Daoy (cell line): Measurements from ENCODE around the gene LENG1. TPM values are rescaled to one million over a fixed set of nuclear protein-coding genes. Genes with fewer than 3 reads are reported as not detected.

Experiments used
- DNase-seq: peaks from one replicate; pipeline ENCODE4 v3.0.0-alpha.2; 2015; ENCODE audit warnings: low read depth
- total RNA-seq: library from RNA; depleted of rRNA; stranded (reverse); fragments of >200 nt; shearing (Covaris generic); gene quantifications from 2 replicates; pipeline ENCODE4 v1.2.3, GENCODE V29; 2014

The LENG1 gene
- total RNA-seq, 1 experiment from 2014 or later, result 21.3 TPM

DNA sequence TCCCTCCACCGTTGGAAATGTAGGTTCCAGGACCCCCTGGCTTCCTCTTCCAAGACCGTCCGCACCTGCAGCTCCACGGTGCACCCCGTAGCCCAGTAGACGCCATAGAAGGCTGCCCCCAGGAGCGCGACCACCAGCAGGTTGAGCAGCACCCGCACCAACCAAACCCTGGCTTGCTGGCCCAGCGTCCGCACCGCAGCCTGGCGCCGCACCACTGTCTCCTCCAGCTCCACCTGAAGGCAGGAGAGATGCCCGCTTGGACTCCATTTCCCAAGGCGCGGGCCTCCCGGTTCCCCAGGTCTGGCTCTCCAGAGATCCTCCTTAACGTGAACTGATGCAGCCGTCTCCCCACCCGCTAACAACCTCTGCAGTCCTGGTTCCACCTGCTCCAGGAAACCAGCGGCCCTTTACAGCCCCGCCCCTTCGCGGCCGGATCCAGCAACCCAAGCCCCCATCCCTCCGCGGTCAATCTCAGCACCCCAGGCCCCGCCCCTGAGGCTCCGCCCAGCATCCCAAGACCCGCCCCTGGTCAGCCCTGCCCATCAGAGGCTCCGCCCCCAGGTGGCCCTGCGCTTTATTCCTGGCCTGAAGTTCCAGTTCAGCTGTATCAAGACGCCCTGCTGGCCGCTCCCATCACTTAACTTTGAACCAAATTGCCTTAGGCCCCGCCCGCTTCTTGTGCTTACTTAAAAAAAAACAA is 5.0 kb upstream of the LENG1 start:
- DNase-seq, result peak; percentile 83

DNA sequence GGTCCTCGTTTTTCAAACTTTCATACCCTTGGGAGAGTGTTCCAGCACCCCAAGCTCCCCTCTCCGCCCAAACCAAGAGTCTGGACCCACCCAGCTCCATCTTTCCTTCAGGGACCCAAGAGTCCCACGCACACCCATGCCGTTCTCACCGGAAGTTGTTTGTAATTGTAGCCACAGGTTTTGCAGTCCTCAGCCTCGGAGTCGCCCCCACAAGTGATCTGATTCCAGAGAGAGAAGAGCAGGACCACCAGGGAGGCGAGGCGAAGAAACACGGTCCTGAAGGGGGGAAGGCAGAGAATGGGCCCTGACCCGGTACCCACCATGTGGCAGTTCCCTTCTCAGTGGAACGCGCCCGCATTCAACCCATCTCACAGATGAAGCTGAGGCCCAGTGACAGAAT is 3.4 kb upstream of the LENG1 start:
- no peak for DNase-seq

DNA sequence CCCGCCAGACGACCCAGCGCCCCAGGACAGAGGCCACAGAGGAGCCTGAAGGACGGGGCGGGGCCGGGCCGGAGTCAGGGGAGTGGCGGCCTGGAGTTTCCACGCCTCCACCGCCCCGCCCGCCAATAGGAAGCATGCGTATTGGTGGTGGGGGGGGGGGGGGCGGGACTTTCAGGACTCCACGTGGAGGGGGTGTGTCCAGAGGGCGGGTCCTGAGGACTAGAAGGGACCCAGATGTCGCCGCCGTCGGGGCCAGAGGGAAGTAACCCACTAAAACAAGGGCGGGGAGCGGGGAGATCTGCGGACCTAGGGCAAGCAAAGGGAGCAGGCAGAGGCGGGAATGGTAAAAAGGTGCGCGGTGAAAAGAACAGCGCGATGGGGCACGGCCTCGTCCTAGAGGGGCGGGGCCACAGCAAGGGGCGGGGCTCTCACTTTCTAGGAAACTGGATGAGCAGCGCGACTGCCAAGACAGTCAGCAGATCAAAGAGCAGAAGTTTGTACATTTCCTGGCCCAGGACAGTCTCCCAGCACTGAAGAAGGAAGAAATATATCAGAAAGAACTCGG is 2.8 kb upstream of the LENG1 start:
- DNase-seq, result peak; percentile 54

DNA sequence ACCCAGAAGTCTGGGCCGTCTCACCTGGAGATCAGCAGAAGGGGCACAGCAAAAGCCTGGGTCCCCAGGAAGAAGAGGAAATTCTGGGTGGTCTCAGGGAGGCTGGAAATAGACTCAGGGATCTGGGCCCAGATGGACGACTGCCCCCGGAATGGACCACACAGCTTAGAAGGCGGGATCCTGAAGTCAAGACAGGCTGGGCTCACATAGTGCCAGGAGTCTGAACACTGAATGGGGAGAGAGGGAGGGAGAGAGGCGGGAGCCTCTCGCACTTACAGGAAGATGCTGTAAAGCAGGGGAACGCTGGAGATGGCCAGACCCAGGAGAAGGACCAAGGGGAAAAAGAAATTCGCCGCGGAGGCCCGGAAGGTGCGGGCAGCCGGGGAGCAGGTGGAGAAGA is 1.3 kb upstream of the LENG1 start:
- DNase-seq, result no peak

DNA sequence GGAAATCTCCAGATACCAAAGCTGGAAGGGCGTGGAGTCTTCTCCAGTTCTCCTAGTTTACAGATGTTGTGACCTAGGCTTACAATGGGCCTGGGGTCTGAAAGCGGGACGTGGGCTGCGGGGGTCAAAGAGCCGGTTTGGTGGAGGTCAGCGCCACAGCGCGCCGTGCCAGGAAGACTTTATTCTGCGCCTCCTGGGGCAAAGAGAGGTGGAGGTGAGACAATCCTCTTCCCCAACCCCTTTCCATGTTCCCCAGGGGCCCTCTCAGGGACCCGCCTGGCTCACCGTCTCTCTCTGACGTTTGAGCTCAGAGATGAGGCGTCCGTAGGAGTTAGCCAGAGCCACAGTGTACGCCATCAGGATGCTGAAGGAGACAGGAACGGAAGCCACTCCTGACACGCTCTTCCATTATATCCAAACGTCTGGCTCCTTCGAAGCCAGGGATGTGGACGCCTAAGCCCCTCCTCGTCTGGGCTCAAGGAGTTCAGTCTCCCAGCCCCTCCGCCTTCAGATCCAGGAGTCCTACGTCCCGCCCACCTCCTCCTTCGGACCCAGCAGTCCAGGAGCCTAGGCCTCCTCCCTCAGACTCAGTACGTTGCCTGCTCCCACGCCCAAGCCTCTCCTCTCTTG is 776 bp upstream of the LENG1 start:
- DNase-seq, result peak; percentile 33

DNA sequence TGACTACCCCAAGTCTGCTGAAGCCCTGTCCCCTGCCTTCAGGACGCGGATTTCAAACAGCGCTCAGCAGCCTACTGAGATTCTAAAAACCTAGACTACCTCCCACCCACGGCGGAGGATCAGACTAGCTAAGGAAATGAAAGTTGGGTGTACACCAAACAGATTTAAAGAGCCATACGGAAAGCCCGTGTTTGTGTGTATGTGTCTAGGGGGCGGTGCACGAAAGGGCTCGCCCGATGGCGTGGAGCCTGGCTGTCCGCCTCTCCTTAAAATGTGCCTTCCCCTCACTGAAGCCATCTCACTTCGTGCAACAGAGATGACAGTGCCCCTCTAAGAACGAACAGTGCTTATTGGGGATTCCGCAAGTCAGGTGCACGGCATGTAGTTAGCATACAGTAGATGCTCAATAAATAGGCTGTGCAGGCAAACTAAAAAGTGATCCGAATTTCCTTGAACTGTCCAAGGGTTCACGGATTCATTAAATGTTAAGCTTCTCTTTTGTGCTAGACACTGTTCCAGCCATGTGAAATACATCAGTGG is 639 bp downstream of the LENG1 start:
- DNase-seq, result no peak

DNA sequence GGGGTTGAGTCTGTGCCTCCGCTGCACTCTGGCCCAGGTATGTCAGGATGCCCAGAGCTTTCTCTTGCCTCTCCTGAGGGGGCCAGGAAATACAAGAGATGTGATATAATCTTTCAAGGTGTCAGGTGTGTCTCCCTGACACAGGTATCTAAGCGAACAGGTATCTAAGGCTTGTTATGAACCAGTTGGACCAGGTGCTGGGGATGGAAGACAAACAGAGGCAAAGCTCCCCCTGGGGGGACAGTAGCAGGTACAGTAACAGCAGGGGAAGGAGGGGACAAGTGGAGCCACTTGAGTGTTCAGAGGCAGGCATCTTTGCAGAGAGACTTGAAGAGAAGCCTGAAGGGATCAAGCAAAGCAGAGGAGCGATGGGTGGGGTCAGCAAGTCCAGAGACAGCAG is 2.6 kb downstream of the LENG1 start:
- no peak for DNase-seq

DNA sequence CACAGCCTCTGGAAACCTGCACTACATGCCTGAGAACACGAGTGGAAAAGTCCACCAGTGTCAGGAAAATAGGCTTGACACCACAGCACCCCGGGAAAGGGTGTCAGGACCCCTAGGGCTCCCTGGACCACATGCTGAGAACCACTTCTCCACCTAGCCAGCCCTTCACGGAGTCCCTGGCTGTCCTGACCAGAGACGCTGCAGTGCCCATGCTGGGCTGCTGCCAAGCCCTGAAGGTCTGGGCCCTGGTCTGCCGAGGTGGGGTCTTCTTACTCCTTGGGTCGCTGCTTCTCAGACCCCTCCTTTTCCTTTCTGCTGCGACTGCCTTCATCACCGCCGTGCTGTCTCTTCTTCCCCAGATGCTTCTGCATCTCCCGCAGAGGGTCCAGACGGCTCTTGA is 3.0 kb downstream of the LENG1 start:
- DNase-seq, result no peak

DNA sequence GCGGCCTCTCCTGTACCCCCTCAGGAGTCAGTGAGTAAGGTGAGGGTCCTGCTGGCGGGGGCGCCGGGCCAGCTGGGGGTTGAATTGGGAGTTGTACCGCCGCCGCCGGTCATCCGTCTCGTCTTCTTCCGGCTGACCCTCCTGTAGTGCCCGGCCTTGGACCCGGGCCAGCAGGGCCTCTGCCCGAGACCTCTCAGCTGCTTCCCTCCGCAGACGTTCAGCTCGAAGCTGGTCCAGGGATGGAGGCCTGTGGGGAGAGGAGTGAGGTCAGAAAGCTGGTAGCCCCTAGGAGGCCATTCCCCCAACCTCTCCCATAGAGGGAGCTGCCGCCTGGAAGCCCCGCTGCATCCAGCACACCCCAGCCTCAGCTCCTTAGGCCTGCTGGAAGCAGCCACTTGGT is 3.8 kb downstream of the LENG1 start:
- no peak for DNase-seq

DNA sequence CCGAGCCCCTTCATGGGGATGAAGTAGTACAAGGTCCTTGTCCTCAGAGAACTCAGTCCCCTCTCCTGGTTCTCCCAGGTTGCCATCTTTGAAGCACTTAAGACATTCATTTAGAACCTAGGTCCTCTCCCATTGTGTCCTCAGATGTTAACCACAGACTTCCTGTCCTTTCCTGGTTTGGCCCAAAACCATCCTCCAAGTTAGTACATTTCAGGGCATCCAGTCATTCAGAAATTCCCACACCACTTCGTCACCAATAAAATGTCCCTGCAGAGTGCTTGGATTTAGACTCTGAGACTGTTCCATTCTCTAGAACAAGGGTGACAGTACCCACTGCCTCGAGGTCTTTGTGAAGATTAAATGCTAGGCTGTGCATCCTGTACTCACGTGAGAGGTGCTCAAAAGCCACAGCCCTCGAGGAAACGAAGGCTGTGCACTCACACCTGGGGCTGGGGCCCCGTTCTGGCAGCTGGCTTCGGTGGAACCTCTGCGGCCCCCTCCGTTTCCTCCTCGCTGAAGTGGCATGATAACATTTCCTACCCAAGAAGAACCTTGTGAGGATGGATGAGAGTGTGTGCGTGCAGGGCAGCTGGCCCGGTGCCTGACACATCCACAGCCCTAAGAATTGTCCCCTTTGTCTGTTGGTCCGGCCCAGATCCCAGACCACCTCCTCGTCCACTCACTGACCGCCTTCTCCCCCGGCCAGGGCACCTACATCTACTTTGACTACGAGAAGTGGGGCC is 4.7 kb downstream of the LENG1 start:
- no peak for DNase-seq

DNA sequence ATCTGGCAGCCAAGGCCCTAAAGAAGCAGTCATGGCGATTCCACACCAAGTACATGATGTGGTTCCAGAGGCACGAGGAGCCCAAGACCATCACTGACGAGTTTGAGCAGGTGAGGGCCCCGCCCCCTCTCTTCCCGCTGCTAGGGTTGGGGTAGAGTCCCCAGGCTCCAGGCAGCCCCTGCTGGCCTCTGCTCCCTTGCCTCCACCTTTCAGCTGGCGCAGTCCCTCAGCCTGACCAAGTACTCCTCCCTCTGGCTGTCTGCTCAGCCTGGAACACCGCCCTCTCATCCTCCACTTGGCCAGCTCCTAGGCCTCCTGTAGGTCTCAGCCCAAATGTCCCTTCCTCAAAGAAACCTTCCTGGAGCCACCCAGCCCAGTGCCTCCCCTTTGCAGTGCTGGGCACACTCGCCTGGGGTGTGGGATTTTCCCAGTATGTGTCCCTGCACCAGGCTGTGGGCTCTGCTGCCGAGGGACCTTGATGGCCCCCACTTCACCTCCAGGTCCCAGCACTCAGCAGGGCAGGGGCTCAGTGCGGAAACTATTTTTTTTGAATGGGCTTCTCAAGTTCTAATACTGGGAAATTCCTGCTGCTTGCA is 5.7 kb downstream of the LENG1 start:
- DNase-seq, result no peak

DNA sequence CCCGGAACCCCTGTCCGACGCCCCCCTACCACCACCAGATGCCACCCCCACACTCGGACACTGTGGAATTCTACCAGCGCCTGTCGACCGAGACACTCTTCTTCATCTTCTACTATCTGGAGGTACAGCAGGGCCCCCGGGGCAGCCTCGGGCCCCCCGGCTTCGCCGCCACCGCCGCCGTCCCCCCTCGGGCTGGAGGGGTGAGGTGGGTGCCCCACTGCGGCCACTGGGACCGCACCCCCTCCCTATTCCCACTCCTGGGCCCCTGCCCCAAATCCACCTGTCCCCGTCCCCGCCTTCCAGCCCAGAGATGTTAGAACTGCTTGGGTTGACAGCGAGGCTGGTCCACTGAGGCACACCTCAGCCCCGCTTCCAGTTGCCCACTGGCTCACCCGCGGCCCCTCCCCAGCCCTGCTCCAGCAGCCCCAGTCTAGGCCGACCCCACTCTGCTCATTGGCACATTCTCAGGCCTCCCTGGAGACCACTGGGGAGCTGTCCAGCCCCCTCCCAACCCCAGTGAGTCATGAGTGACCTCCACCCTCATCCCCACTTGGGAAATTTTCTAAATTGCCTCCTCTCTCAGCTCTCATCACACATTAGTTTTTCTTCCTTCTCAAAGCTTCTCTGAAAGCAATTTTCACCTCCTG is 6.5 kb downstream of the LENG1 start:
- no peak for DNase-seq

DNA sequence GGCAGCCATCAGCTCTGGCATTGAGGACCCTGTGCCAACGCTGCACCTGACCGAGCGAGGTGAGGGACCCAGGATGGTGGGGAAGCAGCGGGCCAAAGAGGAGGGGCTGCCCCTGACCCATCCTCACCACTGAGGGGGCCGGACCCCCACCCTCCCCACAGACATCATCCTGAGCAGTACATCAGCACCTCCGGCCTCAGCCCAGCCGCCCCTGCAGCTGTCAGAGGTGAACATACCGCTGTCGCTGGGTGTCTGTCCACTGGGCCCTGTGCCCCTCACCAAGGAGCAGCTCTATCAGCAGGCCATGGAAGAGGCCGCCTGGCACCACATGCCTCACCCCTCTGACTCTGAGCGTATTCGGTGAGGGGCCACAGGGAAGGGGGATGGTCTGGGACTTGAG is 7.3 kb downstream of the LENG1 start:
- DNase-seq, result no peak

DNA sequence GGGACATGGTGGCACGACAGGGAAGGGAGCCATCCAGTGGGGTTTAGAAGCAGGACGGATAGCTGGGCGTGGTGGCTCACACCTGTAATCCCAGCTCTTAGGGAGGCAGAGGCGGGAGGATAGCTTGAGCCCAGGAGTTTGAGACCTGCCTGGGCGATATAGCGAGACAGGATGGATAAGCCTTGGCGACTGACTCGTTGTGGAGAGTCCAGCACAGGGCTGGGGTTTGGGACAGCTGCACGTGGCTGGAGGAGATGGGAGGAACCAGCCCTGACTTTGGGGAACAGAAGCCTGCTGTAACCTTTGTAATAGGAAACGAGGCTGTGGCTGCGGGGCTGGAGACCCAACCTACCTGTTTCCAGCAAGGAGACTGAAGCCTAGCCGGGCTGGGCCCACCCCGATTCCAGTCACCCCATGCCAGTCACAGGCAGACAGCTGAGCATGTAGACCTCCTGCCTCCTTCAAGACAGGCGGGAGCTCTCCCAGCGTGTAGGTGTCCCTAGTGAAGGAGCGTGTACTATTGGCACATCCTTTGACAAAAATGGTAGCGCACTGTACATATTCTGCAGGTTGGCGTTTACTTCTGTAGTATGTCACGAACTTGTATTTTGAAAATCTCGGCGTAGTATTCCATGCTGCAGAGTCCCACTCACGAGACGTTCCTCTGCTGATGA is 8.0 kb downstream of the LENG1 start:
- DNase-seq, result no peak

DNA sequence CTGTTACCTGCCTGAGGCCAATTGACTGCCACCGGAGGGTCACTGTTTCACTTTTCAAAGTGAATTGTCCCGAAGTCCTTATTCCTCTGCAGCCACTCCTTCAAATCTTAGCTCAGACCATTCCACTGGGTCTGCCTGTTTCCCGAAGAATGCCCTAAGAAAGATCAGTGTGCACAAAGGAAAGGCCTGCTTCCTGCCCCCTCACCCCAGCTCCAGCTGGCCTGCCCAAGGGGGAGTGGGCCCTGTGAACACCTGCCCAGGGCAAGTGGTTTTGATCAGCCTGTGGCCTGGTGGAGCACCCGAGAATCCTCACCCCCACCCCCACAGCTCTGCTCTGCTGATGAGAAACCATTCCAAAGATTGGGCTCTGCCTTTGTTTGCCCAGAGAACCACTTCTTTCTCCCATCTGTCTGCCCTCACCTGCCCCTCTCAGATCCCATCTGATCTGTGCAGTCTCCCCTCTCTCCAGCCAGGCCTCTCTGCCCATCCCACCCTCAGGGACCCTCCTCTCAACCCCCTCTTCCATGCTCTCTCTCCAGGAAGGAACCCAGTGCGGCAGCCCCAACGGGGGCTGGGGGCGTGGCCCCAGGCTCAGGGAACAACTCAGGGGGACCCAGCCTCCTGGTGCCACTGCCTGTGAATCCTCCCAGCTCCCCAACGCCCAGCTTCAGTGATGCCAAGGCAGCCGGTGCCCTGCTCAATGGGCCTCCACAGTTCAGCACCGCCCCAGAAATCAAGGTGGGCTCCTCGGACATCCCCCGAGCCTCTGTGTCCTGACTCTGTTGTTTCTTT is 10.3 kb downstream of the LENG1 start:
- DNase-seq, result no peak

DNA sequence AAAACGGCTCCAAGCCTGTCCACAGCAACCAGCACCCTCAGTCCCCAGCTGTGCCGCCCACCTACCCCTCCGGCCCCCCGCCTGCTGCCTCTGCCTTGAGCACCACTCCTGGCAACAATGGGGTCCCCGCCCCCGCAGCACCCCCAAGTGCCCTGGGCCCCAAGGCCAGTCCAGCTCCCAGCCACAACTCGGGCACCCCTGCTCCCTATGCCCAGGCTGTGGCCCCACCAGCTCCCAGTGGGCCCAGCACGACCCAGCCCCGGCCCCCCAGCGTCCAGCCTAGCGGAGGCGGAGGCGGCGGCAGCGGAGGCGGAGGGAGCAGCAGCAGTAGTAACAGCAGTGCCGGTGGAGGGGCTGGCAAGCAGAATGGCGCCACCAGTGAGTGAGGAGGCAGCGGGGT is 11.4 kb downstream of the LENG1 start:
- DNase-seq, result no peak

DNA sequence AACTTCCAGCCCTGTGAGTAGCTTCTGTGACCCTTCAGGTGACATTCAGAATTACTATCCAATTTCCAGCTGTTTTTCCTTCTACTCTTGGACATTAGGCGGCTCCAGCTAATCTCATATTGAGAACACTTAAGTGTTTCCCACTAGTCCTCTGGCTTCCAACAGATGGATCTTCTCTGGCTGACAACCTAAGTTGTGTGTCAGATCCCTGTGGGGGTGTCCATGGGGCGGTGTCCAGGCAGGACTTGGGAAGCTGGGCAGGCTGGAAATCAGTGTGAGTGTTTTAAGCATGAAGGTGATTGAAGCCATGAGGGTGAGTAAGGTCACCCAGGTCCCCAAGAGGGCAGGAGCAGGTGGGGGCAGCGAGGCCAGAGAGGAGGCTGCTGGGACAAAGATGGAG is 11.8 kb downstream of the LENG1 start:
- no peak for DNase-seq

DNA sequence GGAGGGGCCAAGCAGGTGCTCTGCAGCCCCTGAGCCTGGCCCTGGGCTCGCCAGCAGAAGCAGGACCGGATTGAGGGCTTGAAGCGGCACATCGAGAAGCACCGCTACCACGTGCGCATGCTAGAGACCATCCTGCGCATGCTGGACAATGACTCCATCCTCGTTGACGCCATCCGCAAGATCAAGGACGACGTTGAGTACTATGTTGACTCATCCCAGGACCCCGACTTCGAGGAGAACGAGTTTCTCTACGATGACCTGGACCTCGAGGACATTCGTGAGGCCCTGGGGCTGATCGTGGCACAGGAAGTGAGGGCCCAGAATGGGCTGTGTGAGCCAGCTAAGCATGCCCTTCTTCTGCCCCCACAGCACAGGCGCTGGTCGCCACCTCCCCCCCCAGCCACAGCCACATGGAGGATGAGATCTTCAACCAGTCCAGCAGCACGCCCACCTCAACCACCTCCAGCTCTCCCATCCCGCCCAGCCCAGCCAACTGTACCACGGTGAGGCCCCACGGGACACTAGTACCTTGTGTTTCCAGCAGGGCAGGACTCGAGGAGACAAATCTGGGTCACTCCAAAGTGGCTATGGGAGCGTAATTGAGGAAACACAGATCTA is 13.9 kb downstream of the LENG1 start:
- no peak for DNase-seq

DNA sequence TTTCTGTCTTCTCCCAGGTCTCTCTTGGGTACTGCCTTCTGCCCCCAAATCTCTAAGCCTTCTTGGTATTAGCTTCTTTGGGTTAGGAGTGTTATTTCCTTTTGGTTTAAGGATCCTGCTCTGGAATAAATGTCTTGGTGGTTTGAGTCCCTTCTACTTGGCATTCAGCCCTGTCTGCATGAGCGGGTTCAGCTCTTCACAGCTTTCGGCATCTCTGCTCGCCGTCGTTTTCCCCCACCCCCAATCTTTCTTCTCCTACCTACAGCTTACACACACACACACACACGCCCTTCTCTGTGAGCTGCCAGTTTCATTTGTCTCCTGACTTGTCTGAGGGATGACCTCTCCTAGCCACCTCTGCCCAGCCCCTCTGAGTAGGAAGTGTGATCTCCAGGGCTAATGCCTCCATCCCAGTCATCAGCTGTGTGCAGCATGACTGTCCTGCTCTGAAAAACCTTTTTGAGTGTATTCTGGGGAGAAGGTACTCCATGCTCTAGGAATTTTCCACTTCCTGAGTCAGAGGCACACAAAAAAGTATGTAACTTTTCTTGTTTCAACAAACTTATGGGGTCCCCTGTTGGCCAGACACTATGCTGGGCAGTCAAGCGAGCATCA is 17.2 kb downstream of the LENG1 start:
- DNase-seq, result no peak
